Cardiac fibroblast (primary cell): ENCODE measurements around the gene NKX1-2.

Source experiments
- DNase-seq, 2 donors: peaks; one replicate each; pipeline versions ENCODE4 v3.0.0 to v3.0.0-alpha.2; 2010; ENCODE audit warnings: low read depth in 2 of 2
- H3K4me3 ChIP-seq, 2 donors: replicated peaks in 1 of 2; 1 replicate in 1 of 2; 2 replicates in 1 of 2; pipeline ENCODE4 v1.5.1; 2011; ENCODE audit warnings: low read depth in 2 of 2, low read length in 2 of 2, mild to moderate bottlenecking in 2 of 2, moderate library complexity in 1 of 2
- CTCF ChIP-seq: IDR thresholded peaks from one replicate; pipeline ENCODE4 v1.5.1; 2011; ENCODE audit warnings: low read depth, mild to moderate bottlenecking, low read length, inconsistent platforms

NKX1-2 gene

GRCh38 chr10:124495162-124495561, 45.3 kb upstream of the NKX1-2 start:
- DNase-seq: no peak
- no peak for TF ChIP-seq CTCF
- H3K4me3 ChIP-seq: no peak overlapping the region

GRCh38 chr10:124494046-124494807, 44.4 kb upstream of the NKX1-2 start:
- no peak overlapping the region for H3K4me3 ChIP-seq
- TF ChIP-seq CTCF: no peak
- DNase-seq: no peak

- TF ChIP-seq CTCF: no peak
- DNase-seq: no peak
- H3K4me3 ChIP-seq: no peak overlapping the region
These were observed 43.5 kb upstream of the NKX1-2 start for GRCh38 chr10:124493214-124493882.

GRCh38 chr10:124492266-124492665, 42.4 kb upstream of the NKX1-2 start:
- TF ChIP-seq CTCF: no peak
- no peak overlapping the region for H3K4me3 ChIP-seq
- DNase-seq: no peak

GRCh38 chr10:124491105-124491504, 41.3 kb upstream of the NKX1-2 start:
- no peak for TF ChIP-seq CTCF
- H3K4me3 ChIP-seq: no peak overlapping the region
- no peak for DNase-seq

- DNase-seq: no peak
- no peak for TF ChIP-seq CTCF
- no peak overlapping the region for H3K4me3 ChIP-seq
These were observed 36.8 kb upstream of the NKX1-2 start for GRCh38 chr10:124486635-124487034.
